A549 (cell line): ENCODE measurements around the gene ARID1B. TPM values are rescaled to one million over a fixed set of nuclear protein-coding genes. Genes with fewer than 3 reads are reported as not detected.

Experiments used
- ATAC-seq, 2 experiments: fragments of 200-7000 bp in 1 of 2; fragments of >200 bp in 1 of 2; cut with Nextera tagmentation in 1 of 2; cut with Tn5 transposase in 1 of 2; 3 replicates each; pipeline versions ENCODE4 v1.8.0 to v1.9.1; 2018 to 2020; ENCODE audit warnings: mild to moderate bottlenecking in 1 of 2, moderate library complexity in 1 of 2
- CTCF ChIA-PET: fragments of 300-600 bp; sonication (Branson Sonifier 250); formaldehyde crosslinking; extraction: SDS; loops from one replicate; lab custom pipeline; 2021; ENCODE audit warnings: antibody characterized with exemption, inconsistent platforms; lab: Yijun Ruan, JAX
- POLR2A ChIA-PET: fragments of 350-600 bp; formaldehyde crosslinking; extraction: SDS; loops from one replicate; lab custom pipeline; 2021; ENCODE audit warnings: antibody characterized with exemption, inconsistent platforms; lab: Yijun Ruan, JAX
- DNase-seq, 2 experiments: peaks; one replicate each; pipeline versions ENCODE4 v3.0.0 to v3.0.0-alpha.2; 2011 to 2016; ENCODE audit warnings: low read depth in 1 of 2, low spot score in 1 of 2
- FAIRE-seq: peaks from 2 replicates; lab custom pipeline; 2011; peaks lifted over from hg19 to GRCh38; lab: Jason Lieb, UNC
- H3K27ac ChIP-seq, 2 experiments: fragments of >200 bp; sonication (Bioruptor Twin); formaldehyde crosslinking; 3 replicates each; pipeline ENCODE4 v1.5.1; 2016 to 2017
- H3K4me1 ChIP-seq: fragments of >200 bp; sonication (Bioruptor Twin); formaldehyde crosslinking; 3 replicates; pipeline ENCODE4 v1.6.1; 2016
- H3K4me2 ChIP-seq: fragments of >200 bp; sonication (Bioruptor Twin); formaldehyde crosslinking; 3 replicates; pipeline ENCODE4 v1.6.1; 2016
- H3K4me3 ChIP-seq: fragments of >200 bp; sonication (Bioruptor Twin); formaldehyde crosslinking; 3 replicates; pipeline ENCODE4 v1.5.1; 2016
- H3K9me3 ChIP-seq: fragments of >200 bp; sonication (Bioruptor Twin); formaldehyde crosslinking; 3 replicates; pipeline ENCODE4 v1.6.1; 2016
- CBX2 ChIP-seq: fragments of 200-600 bp; sonication (generic); IDR thresholded peaks from 2 replicates; pipeline ENCODE4 v1.6.1; 2016; ENCODE audit warnings: low read depth, mild to moderate bottlenecking, borderline replicate concordance
- CBX8 ChIP-seq: fragments of 200-600 bp; sonication (generic); IDR thresholded peaks from 2 replicates; pipeline ENCODE4 v1.6.1; 2016
- CHD2 ChIP-seq: fragments of 150-350 bp; IDR thresholded peaks from 2 replicates; pipeline ENCODE4 v1.6.1; 2014; ENCODE audit warnings: low read length; ENCODE audit not compliant: partially characterized antibody
- CHD4 ChIP-seq: fragments of 200-600 bp; sonication (generic); IDR thresholded peaks from 2 replicates; pipeline ENCODE4 v1.6.1; 2016; ENCODE audit warnings: antibody characterized with exemption, mild to moderate bottlenecking, borderline replicate concordance
- EHF ChIP-seq: fragments of 250-450 bp; sonication (Bioruptor Pico); IDR thresholded peaks from 2 replicates; pipeline ENCODE4 v1.5.0; 2020; ENCODE audit warnings: mild to moderate bottlenecking
- EP300 ChIP-seq, 2 experiments: fragments of >200 bp; sonication (Bioruptor Twin); formaldehyde crosslinking; IDR thresholded peaks; 2 replicates in 1 of 2; 3 replicates in 1 of 2; pipeline ENCODE4 v1.6.1; 2016 to 2017
- ESRRA ChIP-seq: fragments of 150-350 bp; IDR thresholded peaks from 2 replicates; pipeline ENCODE4 v1.6.1; 2014; ENCODE audit warnings: mild to moderate bottlenecking, low read length, borderline replicate concordance
- FOSL2 ChIP-seq, 2 experiments: fragments of 450-650 bp in 1 of 2; fragments of >200 bp in 1 of 2; sonication (Bioruptor Twin) in 1 of 2; formaldehyde crosslinking; IDR thresholded peaks; 2 replicates each; pipeline versions ENCODE4 v1.5.0 to v1.6.1; 2016 to 2020; ENCODE audit warnings: mild to moderate bottlenecking in 1 of 2, moderate library complexity in 1 of 2
- FOXS1 ChIP-seq: fragments of 250-450 bp; sonication (Bioruptor Pico); IDR thresholded peaks from 2 replicates; pipeline ENCODE4 v1.5.0; 2020; ENCODE audit warnings: mild to moderate bottlenecking, moderate library complexity
- HOXA7 ChIP-seq: fragments of 250-450 bp; sonication (Bioruptor Pico); IDR thresholded peaks from 2 replicates; pipeline ENCODE4 v1.5.0; 2020; ENCODE audit warnings: mild to moderate bottlenecking, moderate library complexity
- HOXB5 ChIP-seq: fragments of 250-450 bp; sonication (Bioruptor Pico); IDR thresholded peaks from 2 replicates; pipeline ENCODE4 v1.5.0; 2020; ENCODE audit warnings: mild to moderate bottlenecking, moderate library complexity
- JUN ChIP-seq, 2 experiments: fragments of >200 bp; sonication (Bioruptor Twin); formaldehyde crosslinking; IDR thresholded peaks; 2 replicates in 1 of 2; 3 replicates in 1 of 2; pipeline ENCODE4 v1.6.1; 2016 to 2017
- KDM1A ChIP-seq: fragments of 200-600 bp; sonication (generic); IDR thresholded peaks from 2 replicates; pipeline ENCODE4 v1.6.1; 2016; ENCODE audit warnings: low read depth, mild to moderate bottlenecking
- MAFK ChIP-seq: fragments of 450-650 bp; IDR thresholded peaks from 2 replicates; pipeline ENCODE4 v1.6.1; 2014; ENCODE audit not compliant: partially characterized antibody
- MAZ ChIP-seq: fragments of 150-350 bp; IDR thresholded peaks from 2 replicates; pipeline ENCODE4 v1.6.1; 2014; ENCODE audit warnings: antibody characterized with exemption, low read depth, low read length, borderline replicate concordance
- RNF2 ChIP-seq: fragments of 200-600 bp; sonication (generic); IDR thresholded peaks from 2 replicates; pipeline ENCODE4 v1.6.1; 2016; ENCODE audit warnings: low read depth, mild to moderate bottlenecking, antibody characterized with exemption, moderate library complexity, borderline replicate concordance
- ZC3H11A ChIP-seq: fragments of 450-650 bp; IDR thresholded peaks from 2 replicates; pipeline ENCODE4 v1.6.1; 2014; ENCODE audit warnings: antibody characterized with exemption, mild to moderate bottlenecking
- ZFP36 ChIP-seq: fragments of 450-650 bp; IDR thresholded peaks from 2 replicates; pipeline ENCODE4 v1.6.1; 2014; ENCODE audit warnings: borderline replicate concordance; ENCODE audit not compliant: partially characterized antibody
- WGBS: methylation state at CpG from one replicate; pipeline ENCODE4 v1.1.6; 2017; ENCODE audit errors: missing lambda C conversion rate; 5-methylcytosine and 5-hydroxymethylcytosine counted together
- polyA plus RNA-seq, 4 experiments: library from polyadenylated mRNA; depleted of rRNA in 3 of 4; stranded (reverse); fragments of >200 nt; fragmentation: RNase III in 1 of 4; extraction: RNeasy Plus Mini Kit Qiagen cat#74134 plus additional on column Dnase treatment in 1 of 4; gene quantifications; 2 replicates in 3 of 4; 3 replicates in 1 of 4; pipeline ENCODE4 v1.2.3, GENCODE V29; 2011 to 2017
- TF ChIP-seq, protein P1 (sequence below): fragments of 150-350 bp; IDR thresholded peaks from 2 replicates; pipeline ENCODE4 v1.6.1; 2014; ENCODE audit warnings: low read depth, mild to moderate bottlenecking, low read length
- TF ChIP-seq, protein P2 (sequence below): fragments of 450-650 bp; IDR thresholded peaks from 2 replicates; pipeline ENCODE4 v1.6.1; 2014; ENCODE audit warnings: antibody characterized with exemption
- TF ChIP-seq, protein P3 (sequence below): fragments of 250-450 bp; sonication (Bioruptor Pico); IDR thresholded peaks from 2 replicates; pipeline ENCODE4 v1.5.0; 2020; ENCODE audit warnings: low read depth, mild to moderate bottlenecking, moderate library complexity
- TF ChIP-seq, protein P4 (sequence below): fragments of >200 bp; sonication (Bioruptor Twin); formaldehyde crosslinking; IDR thresholded peaks from 2 replicates; pipeline ENCODE4 v1.6.1; 2016
- TF ChIP-seq, protein P5 (sequence below): fragments of 250-450 bp; sonication (Bioruptor Pico); IDR thresholded peaks from 2 replicates; pipeline ENCODE4 v1.5.0; 2021; ENCODE audit warnings: mild to moderate bottlenecking, moderate library complexity, borderline replicate concordance

The ARID1B gene
- polyA plus RNA-seq, 2 of the 4 experiments (the other 2 are of a cell fraction): 13.5 to 16.3 TPM

DNA sequence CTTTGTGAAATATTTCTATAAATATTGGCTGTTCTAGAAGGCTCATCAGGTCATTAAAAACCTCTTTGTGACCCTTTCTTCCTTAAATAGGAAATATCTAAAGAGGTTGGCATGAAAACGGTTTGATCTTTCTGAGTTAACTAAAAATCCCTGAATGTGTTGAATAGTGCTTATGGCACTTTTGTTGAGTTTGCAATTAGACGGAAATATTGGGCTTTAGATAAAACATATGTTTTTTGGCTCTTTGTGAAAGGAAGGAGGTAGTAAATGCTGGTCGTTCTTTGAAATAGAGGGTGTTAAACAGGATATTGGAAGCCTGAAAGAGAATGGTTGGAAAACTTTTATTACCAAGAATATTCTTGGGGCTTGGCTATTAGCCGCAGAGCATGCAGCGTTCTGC lies 163.0 kb downstream of the ARID1B start:
- no peak for DNase-seq
- ATAC-seq: no peak
- no peak overlapping the region for H3K4me3 ChIP-seq
- no peak for FAIRE-seq
- TF ChIP-seq CBX2: no peak
- no peak for TF ChIP-seq ZFP36
- no peak for TF ChIP-seq JUN (IDR thresholded peaks at IDR 0.05)
- no peak for TF ChIP-seq FOXS1 (CRISPR knock-in tag)
- no peak for TF ChIP-seq RNF2
- no peaks in the 10 kb centered on the region for H3K9me3 ChIP-seq
- H3K27ac ChIP-seq: no peak overlapping the region
- no peaks in the 10 kb centered on the region for H3K4me1 ChIP-seq
- POLR2A ChIA-PET: no interaction called here
- CTCF ChIA-PET: no interaction called here
- no peak overlapping the region for H3K4me2 ChIP-seq
- WGBS: 87% methylated on average over 5 of the region's 5 CpGs

DNA sequence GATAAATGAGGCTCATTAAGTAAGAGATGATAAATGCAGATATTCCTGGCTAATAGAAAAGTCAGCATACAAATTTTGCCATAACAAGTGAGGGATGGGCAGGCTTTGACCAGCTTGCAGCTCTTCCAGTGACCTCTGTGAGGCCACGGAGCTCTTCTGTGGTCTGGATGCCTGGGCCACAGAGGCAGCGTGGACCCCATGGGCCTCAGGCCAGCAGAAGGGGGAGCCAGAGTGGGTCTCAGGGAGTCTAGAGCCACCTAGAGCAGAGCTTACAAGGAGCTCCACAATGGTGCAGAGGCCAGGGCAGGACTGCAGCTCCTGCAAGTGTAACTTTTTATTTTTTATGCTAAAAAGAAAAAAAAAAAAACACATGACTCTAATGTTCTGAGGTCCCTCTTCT lies 165.1 kb downstream of the ARID1B start:
- ChIA-PET CTCF (no interaction called here), POLR2A (no interaction called here)
- H3K27ac ChIP-seq: no peak overlapping the region
- peak; percentile 39 to 42; a peak in 3 of 6 replicates for ATAC-seq
- H3K9me3 ChIP-seq: no peaks in the 10 kb centered on the region
- no peak overlapping the region for H3K4me2 ChIP-seq
- H3K4me1 ChIP-seq: peaks cover 2% of the 10 kb centered on the region; the same call in 1 of the 3 replicates
- WGBS: 94% methylated on average over 2 of the region's 2 CpGs
- no peak overlapping the region for H3K4me3 ChIP-seq
- TF ChIP-seq ESRRA (no peak), MAZ (no peak), CBX2 (no peak), FOSL2 (IDR thresholded peaks at IDR 0.05) (no peak), FOSL2 (CRISPR knock-in tag; IDR thresholded peaks at IDR 0.05) (no peak), CBX8 (no peak), ZC3H11A (no peak), CHD2 (no peak), HOXA7 (no peak), HOXB5 (CRISPR knock-in tag) (no peak), MAFK (no peak), EP300 (IDR thresholded peaks at IDR 0.05) (no peak), KDM1A (no peak), EHF (CRISPR knock-in tag) (no peak)
- TF ChIP-seq, protein P1, sequence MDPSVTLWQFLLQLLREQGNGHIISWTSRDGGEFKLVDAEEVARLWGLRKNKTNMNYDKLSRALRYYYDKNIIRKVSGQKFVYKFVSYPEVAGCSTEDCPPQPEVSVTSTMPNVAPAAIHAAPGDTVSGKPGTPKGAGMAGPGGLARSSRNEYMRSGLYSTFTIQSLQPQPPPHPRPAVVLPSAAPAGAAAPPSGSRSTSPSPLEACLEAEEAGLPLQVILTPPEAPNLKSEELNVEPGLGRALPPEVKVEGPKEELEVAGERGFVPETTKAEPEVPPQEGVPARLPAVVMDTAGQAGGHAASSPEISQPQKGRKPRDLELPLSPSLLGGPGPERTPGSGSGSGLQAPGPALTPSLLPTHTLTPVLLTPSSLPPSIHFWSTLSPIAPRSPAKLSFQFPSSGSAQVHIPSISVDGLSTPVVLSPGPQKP: no peak
- TF ChIP-seq, protein P2, sequence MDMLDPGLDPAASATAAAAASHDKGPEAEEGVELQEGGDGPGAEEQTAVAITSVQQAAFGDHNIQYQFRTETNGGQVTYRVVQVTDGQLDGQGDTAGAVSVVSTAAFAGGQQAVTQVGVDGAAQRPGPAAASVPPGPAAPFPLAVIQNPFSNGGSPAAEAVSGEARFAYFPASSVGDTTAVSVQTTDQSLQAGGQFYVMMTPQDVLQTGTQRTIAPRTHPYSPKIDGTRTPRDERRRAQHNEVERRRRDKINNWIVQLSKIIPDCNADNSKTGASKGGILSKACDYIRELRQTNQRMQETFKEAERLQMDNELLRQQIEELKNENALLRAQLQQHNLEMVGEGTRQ: no peak
- TF ChIP-seq, protein P3, sequence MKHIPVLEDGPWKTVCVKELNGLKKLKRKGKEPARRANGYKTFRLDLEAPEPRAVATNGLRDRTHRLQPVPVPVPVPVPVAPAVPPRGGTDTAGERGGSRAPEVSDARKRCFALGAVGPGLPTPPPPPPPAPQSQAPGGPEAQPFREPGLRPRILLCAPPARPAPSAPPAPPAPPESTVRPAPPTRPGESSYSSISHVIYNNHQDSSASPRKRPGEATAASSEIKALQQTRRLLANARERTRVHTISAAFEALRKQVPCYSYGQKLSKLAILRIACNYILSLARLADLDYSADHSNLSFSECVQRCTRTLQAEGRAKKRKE (CRISPR knock-in tag): no peak
- TF ChIP-seq, protein P4, sequence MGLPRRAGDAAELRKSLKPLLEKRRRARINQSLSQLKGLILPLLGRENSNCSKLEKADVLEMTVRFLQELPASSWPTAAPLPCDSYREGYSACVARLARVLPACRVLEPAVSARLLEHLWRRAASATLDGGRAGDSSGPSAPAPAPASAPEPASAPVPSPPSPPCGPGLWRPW: no peak
- TF ChIP-seq, all 56 proteins: peak for 0
- FAIRE-seq: no peak
- peak in 1 of 2 experiments; percentile 14 for DNase-seq

DNA sequence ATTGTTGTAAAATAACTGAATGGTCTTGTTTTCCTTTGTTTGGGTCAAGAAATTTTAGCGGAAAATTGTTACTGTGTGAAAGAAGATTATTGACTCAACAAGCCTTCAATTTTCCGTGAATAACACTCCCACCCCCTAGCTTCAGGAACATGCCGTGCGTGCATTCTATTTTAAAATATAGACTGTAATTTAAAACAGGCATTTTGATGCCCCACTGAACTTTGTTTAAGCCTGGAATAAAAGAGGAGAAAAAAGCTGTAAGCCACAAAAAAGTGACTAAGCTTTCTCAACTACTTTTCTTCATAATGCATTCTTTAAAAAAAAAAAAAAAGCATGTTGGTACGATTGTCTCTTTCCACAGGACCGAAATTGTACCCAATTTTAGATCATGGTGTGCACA lies 166.0 kb downstream of the ARID1B start:
- no peak for FAIRE-seq
- POLR2A ChIA-PET: no interaction called here
- TF ChIP-seq HOXB5 (CRISPR knock-in tag) (no peak), CBX2 (no peak), CHD4 (no peak), RNF2 (no peak)
- TF ChIP-seq, protein P5, sequence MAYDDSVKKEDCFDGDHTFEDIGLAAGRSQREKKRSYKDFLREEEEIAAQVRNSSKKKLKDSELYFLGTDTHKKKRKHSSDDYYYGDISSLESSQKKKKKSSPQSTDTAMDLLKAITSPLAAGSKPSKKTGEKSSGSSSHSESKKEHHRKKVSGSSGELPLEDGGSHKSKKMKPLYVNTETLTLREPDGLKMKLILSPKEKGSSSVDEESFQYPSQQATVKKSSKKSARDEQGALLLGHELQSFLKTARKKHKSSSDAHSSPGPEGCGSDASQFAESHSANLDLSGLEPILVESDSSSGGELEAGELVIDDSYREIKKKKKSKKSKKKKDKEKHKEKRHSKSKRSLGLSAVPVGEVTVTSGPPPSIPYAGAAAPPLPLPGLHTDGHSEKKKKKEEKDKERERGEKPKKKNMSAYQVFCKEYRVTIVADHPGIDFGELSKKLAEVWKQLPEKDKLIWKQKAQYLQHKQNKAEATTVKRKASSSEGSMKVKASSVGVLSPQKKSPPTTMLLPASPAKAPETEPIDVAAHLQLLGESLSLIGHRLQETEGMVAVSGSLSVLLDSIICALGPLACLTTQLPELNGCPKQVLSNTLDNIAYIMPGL (CRISPR knock-in tag): no peak
- no peak overlapping the region for H3K27ac ChIP-seq
- CTCF ChIA-PET: interaction anchor here (1.2 kb wide), 1 partner anchor 256 kb away, joined by 3 read pairs; no protein-coding TSS in a partner anchor
- H3K4me1 ChIP-seq: peaks cover 11% of the 10 kb centered on the region
- H3K4me3 ChIP-seq: no peak overlapping the region
- WGBS: 90% methylated on average over 6 of the region's 6 CpGs
- no peak for DNase-seq
- H3K9me3 ChIP-seq: no peaks in the 10 kb centered on the region
- no peak for ATAC-seq
- H3K4me2 ChIP-seq: no peak overlapping the region
